ENCODE data around the gene HOMER2. TPM values are rescaled to one million over a fixed set of nuclear protein-coding genes. Genes with fewer than 3 reads are reported as not detected.
A peak's percentile ranks its signal among the peaks of the same experiment; 100 is the strongest.
"Not testable (repeated sequence)": the region's sequence is repeated elsewhere in the genome, so short reads cannot be mapped to it uniquely, and the experiment has no call there.

The HOMER2 gene
- polyA plus RNA-seq (2011; rRNA removed): 0.83 and 1.4 TPM in 2 replicates
- polyA minus RNA-seq (2011; rRNA and poly(A)+ RNA removed): 3.3 and 4.0 TPM in 2 replicates

- POLR2A ChIA-PET: no interaction called here
- DNase-seq (ENCODE audit: low read depth): no peak
Measured at GRCh38 chr15:82952158-82953081, at the start of gene HOMER2. Gene HOMER2, minus strand, starts transcription at chr15:82952720. Its CDS starts 185 bp downstream, at chr15:82952535.

DNA sequence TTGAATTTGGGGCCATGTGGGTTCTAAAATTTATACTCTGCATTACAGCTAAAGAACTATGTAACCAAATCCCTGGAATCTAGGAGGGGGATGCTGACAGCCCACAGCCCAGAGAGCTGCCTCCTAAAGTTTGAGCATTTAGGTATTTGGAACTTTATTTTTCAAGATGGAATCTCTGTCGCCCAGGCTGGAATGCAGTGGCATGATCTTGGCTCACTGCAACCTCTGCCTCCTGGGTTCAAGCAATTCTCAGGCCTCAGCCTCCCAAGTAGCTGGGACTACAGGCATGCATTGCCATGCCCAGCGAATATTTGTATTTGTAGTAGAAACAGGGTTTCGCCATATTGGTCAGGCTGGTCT lies 48.1 kb upstream of the HOMER2 start:
- POLR2A ChIA-PET; H3K36me3 ChIP-seq (ENCODE audit: control insufficient read depth, insufficient read depth, low read length); DNase-seq (ENCODE audit: low read depth); H3K4me3 ChIP-seq (ENCODE audit: low read depth, low read length); H3K27me3 ChIP-seq (ENCODE audit: control insufficient read depth, insufficient read depth, low read length): not testable (repeated sequence)
- CTCF ChIA-PET: interaction anchor here (1.0 to 4.6 kb wide), 7 partner anchors 10 to 473 kb away, joined by 3 to 29 read pairs (median 4); partner anchors contain the start of gene C15orf40

More at GRCh38 chr15:82952158-82953081, at the start of gene HOMER2:
- CTCF ChIA-PET: no interaction called here
- no peaks in the 10 kb centered on the region for H3K36me3 ChIP-seq (ENCODE audit: control insufficient read depth, insufficient read depth, low read length)
- TF ChIP-seq CTCF (IDR thresholded peaks at IDR 0.05; ENCODE audit: insufficient read depth, low read depth, low read length): no peak
- H3K27me3 ChIP-seq (ENCODE audit: control insufficient read depth, insufficient read depth, low read length): peaks cover 7% of the 10 kb centered on the region
- peak within 1 kb of the TSS; percentile 31 for H3K4me3 ChIP-seq (ENCODE audit: low read depth, low read length)

- POLR2A ChIA-PET: no interaction called here
Measured at GRCh38 chr15:82999905-83000671, 47.6 kb upstream of the HOMER2 start.

GRCh38 chr15:82999426-82999825 lies 46.9 kb upstream of the HOMER2 start:
- H3K36me3 ChIP-seq (ENCODE audit: control insufficient read depth, insufficient read depth, low read length): no peaks in the 10 kb centered on the region
- no peak overlapping the region for H3K4me3 ChIP-seq (ENCODE audit: low read depth, low read length)
- TF ChIP-seq CTCF (IDR thresholded peaks at IDR 0.05; ENCODE audit: insufficient read depth, low read depth, low read length): no peak
- ChIA-PET CTCF (interaction anchor here (0.8 to 4.6 kb wide), 7 partner anchors 9 to 472 kb away, joined by 3 to 29 read pairs (median 5); partner anchors contain the start of genes C15orf40 and RAMAC), POLR2A (no interaction called here)
- H3K27me3 ChIP-seq (ENCODE audit: control insufficient read depth, insufficient read depth, low read length): no peaks in the 10 kb centered on the region
- DNase-seq (ENCODE audit: low read depth): no peak

More at GRCh38 chr15:82999905-83000671, 47.6 kb upstream of the HOMER2 start:
- peak overlapping the region; percentile 29 for H3K4me3 ChIP-seq (ENCODE audit: low read depth, low read length)
- no peak for DNase-seq (ENCODE audit: low read depth)
- H3K36me3 ChIP-seq (ENCODE audit: control insufficient read depth, insufficient read depth, low read length): no peaks in the 10 kb centered on the region
- CTCF ChIA-PET: interaction anchor here (0.8 to 4.6 kb wide), 10 partner anchors 9 to 473 kb away, joined by 3 to 29 read pairs (median 4); partner anchors contain the start of genes C15orf40 and RAMAC
- peak; percentile 58 for TF ChIP-seq CTCF (IDR thresholded peaks at IDR 0.05; ENCODE audit: insufficient read depth, low read depth, low read length)
- H3K27me3 ChIP-seq (ENCODE audit: control insufficient read depth, insufficient read depth, low read length): no peaks in the 10 kb centered on the region

DNA sequence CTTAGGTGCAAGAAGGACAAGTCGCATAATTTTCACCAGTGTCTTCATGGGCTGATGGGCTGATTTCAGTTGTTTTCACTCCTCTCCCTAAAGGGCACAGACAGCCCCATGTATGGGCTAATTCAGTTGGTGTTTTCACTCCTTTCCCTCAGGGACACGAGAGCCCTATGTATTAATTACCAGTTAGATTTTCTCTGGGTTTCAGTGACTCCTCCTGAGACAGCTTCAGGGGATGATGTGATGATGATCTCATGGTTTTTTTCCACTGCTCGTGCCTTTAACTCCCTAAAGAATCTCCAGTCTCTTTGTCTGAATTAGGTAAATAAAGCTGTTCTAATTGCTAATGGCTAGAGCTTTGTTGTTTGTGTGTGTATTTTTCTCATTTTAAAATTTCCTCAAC lies 43.4 kb upstream of the HOMER2 start:
- ChIA-PET POLR2A (interaction anchor here (0.6 kb wide), 1 partner anchor 40 kb away, joined by 3 read pairs; no protein-coding TSS in a partner anchor), CTCF (interaction anchor here (1.7 kb wide), 1 partner anchor 9 kb away, joined by 3 read pairs; no protein-coding TSS in a partner anchor)
- no peak overlapping the region for H3K4me3 ChIP-seq (ENCODE audit: low read depth, low read length)
- no peak for TF ChIP-seq CTCF (IDR thresholded peaks at IDR 0.05; ENCODE audit: insufficient read depth, low read depth, low read length)
- no peak for DNase-seq (ENCODE audit: low read depth)
- no peaks in the 10 kb centered on the region for H3K27me3 ChIP-seq (ENCODE audit: control insufficient read depth, insufficient read depth, low read length)
- H3K36me3 ChIP-seq (ENCODE audit: control insufficient read depth, insufficient read depth, low read length): 0 out of 2 replicates have a peak, but pooled peaks cover 1% of the 10 kb centered on the region

Data from BJ (cell line).